HG03354 (cell line): ENCODE measurements around the gene LGR6.
"Not testable (repeated sequence)": the region's sequence is repeated elsewhere in the genome, so short reads cannot be mapped to it uniquely, and the experiment has no call there.

Experiments used
- ATAC-seq: cut with Tn5 transposase; IDR thresholded peaks from one replicate; pipeline ENCODE4 v1.9.1; 2021; ENCODE audit warnings: mild to moderate bottlenecking; ENCODE audit not compliant: unreplicated experiment, poor library complexity, severe bottlenecking

Gene LGR6

GRCh38 chr1:202230939-202231645 is 37.5 kb downstream of the LGR6 start:
- no peak for ATAC-seq

GRCh38 chr1:202233171-202233570 is 39.6 kb downstream of the LGR6 start:
- ATAC-seq = no peak

GRCh38 chr1:202233804-202234203 is 40.2 kb downstream of the LGR6 start:
- ATAC-seq = no peak

GRCh38 chr1:202234331-202235002 is 40.9 kb downstream of the LGR6 start:
- ATAC-seq = no peak

GRCh38 chr1:202235003-202235660 is 41.5 kb downstream of the LGR6 start:
- ATAC-seq = no peak

- ATAC-seq = no peak
These were observed 42.5 kb downstream of the LGR6 start for GRCh38 chr1:202235856-202236837.

- peak; percentile 57 for ATAC-seq
These were observed 43.5 kb downstream of the LGR6 start for GRCh38 chr1:202237052-202237451.

- no peak for ATAC-seq
These were observed 45.3 kb downstream of the LGR6 start for GRCh38 chr1:202238914-202239313.

GRCh38 chr1:202240226-202240625 is 46.6 kb downstream of the LGR6 start:
- ATAC-seq = not testable (repeated sequence)

- ATAC-seq = no peak
These were observed 47.4 kb downstream of the LGR6 start for GRCh38 chr1:202240956-202241355.

- ATAC-seq = no peak
These were observed 47.9 kb downstream of the LGR6 start for GRCh38 chr1:202241376-202242079.

GRCh38 chr1:202242080-202242419 is 48.5 kb downstream of the LGR6 start:
- no peak for ATAC-seq

- ATAC-seq = no peak
These were observed 49.4 kb downstream of the LGR6 start for GRCh38 chr1:202243006-202243405.

GRCh38 chr1:202244841-202245261 is 51.3 kb downstream of the LGR6 start:
- no peak for ATAC-seq

- ATAC-seq = no peak
These were observed 51.8 kb downstream of the LGR6 start for GRCh38 chr1:202245391-202245790.

GRCh38 chr1:202247104-202247503 is 53.5 kb downstream of the LGR6 start:
- no peak for ATAC-seq

- ATAC-seq = no peak
These were observed 54.5 kb downstream of the LGR6 start for GRCh38 chr1:202247837-202248795.

- no peak for ATAC-seq
These were observed 55.3 kb downstream of the LGR6 start for GRCh38 chr1:202248861-202249260.
